Sigmoid colon (tissue), 4 donors: ENCODE measurements around the gene ELOVL1.

Experiments
- POLR2A ChIP-seq, 2 donors: fragments of 450-650 bp; IDR thresholded peaks; one replicate each; pipeline ENCODE4 v1.6.1; 2016; ENCODE audit warnings: antibody characterized with exemption in 2 of 2, mild to moderate bottlenecking in 2 of 2, moderate library complexity in 2 of 2
- POLR2AphosphoS5 ChIP-seq, 4 donors: sonication (generic); formaldehyde crosslinking; IDR thresholded peaks; one replicate each; pipeline ENCODE4 v1.6.1; 2017; ENCODE audit warnings: antibody characterized with exemption in 4 of 4
- TF ChIP-seq, protein P1 (sequence below), 4 experiments: fragments of 450-650 bp in 3 of 4; fragments of 200-600 bp in 1 of 4; IDR thresholded peaks; one replicate each; pipeline ENCODE4 v1.5.1; 2016 to 2019; ENCODE audit warnings: antibody characterized with exemption in 4 of 4, mild to moderate bottlenecking in 3 of 4, moderate library complexity in 2 of 4

DNA sequence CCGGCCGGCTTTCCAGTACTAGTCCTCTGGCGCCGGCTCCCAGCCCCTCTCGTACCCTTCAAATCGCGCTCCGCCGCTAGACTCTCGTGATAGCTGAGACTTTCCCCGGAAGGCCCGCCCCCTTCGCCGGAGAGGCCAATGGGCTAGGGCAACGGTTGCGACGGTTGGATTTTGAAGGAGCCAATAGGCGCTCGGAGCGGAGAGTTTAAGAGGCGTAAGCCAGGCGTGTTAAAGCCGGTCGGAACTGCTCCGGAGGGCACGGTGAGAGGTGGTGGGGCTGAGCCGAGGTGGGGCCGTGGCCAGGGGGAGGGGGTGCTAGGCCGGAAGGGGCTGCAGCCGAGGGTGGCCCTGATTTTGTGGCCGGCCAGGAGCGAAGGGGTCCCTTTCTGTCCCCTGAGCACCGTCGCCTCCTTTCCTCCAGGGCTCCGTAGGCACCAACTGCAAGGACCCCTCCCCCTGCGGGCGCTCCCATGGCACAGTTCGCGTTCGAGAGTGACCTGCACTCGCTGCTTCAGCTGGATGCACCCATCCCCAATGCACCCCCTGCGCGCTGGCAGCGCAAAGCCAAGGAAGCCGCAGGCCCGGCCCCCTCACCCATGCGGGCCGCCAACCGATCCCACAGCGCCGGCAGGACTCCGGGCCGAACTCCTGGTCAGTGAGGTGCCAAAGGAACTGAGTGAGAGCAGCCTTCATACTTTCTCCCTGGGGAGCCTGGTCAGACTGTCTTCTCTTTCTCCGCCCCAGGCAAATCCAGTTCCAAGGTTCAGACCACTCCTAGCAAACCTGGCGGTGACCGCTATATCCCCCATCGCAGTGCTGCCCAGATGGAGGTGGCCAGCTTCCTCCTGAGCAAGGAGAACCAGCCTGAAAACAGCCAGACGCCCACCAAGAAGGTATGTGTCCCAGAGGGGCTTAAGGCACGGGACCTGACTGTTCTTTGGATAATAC lies 8.8 kb downstream of the ELOVL1 start, which contains the start of gene CDC20:
- TF ChIP-seq, protein P1, sequence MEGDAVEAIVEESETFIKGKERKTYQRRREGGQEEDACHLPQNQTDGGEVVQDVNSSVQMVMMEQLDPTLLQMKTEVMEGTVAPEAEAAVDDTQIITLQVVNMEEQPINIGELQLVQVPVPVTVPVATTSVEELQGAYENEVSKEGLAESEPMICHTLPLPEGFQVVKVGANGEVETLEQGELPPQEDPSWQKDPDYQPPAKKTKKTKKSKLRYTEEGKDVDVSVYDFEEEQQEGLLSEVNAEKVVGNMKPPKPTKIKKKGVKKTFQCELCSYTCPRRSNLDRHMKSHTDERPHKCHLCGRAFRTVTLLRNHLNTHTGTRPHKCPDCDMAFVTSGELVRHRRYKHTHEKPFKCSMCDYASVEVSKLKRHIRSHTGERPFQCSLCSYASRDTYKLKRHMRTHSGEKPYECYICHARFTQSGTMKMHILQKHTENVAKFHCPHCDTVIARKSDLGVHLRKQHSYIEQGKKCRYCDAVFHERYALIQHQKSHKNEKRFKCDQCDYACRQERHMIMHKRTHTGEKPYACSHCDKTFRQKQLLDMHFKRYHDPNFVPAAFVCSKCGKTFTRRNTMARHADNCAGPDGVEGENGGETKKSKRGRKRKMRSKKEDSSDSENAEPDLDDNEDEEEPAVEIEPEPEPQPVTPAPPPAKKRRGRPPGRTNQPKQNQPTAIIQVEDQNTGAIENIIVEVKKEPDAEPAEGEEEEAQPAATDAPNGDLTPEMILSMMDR (IDR thresholded peaks at IDR 0.05), result no peak
- TF ChIP-seq POLR2AphosphoS5 (IDR thresholded peaks at IDR 0.05) (peak in 1 of 4 donors; percentile 52), POLR2A (IDR thresholded peaks at IDR 0.05) (no peak)
